Astrocyte of the spinal cord (primary cell): Measurements from ENCODE around the gene AKAP9.
"Not testable (repeated sequence)": the region's sequence is repeated elsewhere in the genome, so short reads cannot be mapped to it uniquely, and the experiment has no call there.

Experiments
- DNase-seq: peaks from one replicate; pipeline ENCODE4 v3.0.0; 2011; ENCODE audit warnings: low read depth, low spot score
- H3K4me3 ChIP-seq: 2 replicates; pipeline ENCODE4 v1.5.1; 2011; ENCODE audit warnings: low read depth, mild to moderate bottlenecking, low read length, moderate library complexity
- CTCF ChIP-seq: IDR thresholded peaks from 2 replicates; pipeline ENCODE4 v1.5.1; 2012; ENCODE audit warnings: low read depth, mild to moderate bottlenecking, low read length, inconsistent platforms
- in situ Hi-C: cut with HindIII; loops from 2 replicates; pipeline ENCODE4 v1.10.0; 2017; ENCODE audit warnings: low sequenced_read_pairs

Gene AKAP9

GRCh38 chr7:91945476-91945875, 4.8 kb downstream of the AKAP9 start:
- DNase-seq = peak; percentile 42
- in situ Hi-C loops = no loop called here
- TF ChIP-seq CTCF = no peak
- H3K4me3 ChIP-seq = no peak overlapping the region

- in situ Hi-C loops = no loop called here
- DNase-seq = no peak
- H3K4me3 ChIP-seq = no peak overlapping the region
- TF ChIP-seq CTCF = no peak
These were observed 5.9 kb downstream of the AKAP9 start for GRCh38 chr7:91946549-91946948.

GRCh38 chr7:91947948-91948347, 7.3 kb downstream of the AKAP9 start:
- in situ Hi-C loops = no loop called here
- H3K4me3 ChIP-seq = no peak overlapping the region
- TF ChIP-seq CTCF = no peak
- no peak for DNase-seq

GRCh38 chr7:91949221-91950009, 8.8 kb downstream of the AKAP9 start:
- in situ Hi-C loops = no loop called here
- H3K4me3 ChIP-seq = no peak overlapping the region
- TF ChIP-seq CTCF = no peak
- DNase-seq = peak; percentile 48

- no peak overlapping the region for H3K4me3 ChIP-seq
- in situ Hi-C loops = no loop called here
- peak; percentile 34 for TF ChIP-seq CTCF
- peak; percentile 42 for DNase-seq
These were observed 13.0 kb downstream of the AKAP9 start for GRCh38 chr7:91953618-91954017.

GRCh38 chr7:91956464-91956863, 15.8 kb downstream of the AKAP9 start:
- in situ Hi-C loops, H3K4me3 ChIP-seq, DNase-seq: not testable (repeated sequence)

GRCh38 chr7:91957232-91957631, 16.6 kb downstream of the AKAP9 start:
- in situ Hi-C loops = no loop called here

More at GRCh38 chr7:91957232-91957631, 16.6 kb downstream of the AKAP9 start:
- TF ChIP-seq CTCF = no peak
- no peak for DNase-seq
- no peak overlapping the region for H3K4me3 ChIP-seq
